22Rv1 (cell line): ENCODE measurements around the gene EHMT2.

ENCODE experiments used
- ZFX ChIP-seq: fragments of 450-650 bp; IDR thresholded peaks from 2 replicates; pipeline ENCODE4 v1.6.1; 2017; ENCODE audit warnings: antibody characterized with exemption, borderline replicate concordance
- TF ChIP-seq, protein P1 (sequence below): fragments of 450-650 bp; IDR thresholded peaks from 2 replicates; pipeline ENCODE4 v1.5.1; 2017; ENCODE audit warnings: mild to moderate bottlenecking

- TF ChIP-seq, protein P1, sequence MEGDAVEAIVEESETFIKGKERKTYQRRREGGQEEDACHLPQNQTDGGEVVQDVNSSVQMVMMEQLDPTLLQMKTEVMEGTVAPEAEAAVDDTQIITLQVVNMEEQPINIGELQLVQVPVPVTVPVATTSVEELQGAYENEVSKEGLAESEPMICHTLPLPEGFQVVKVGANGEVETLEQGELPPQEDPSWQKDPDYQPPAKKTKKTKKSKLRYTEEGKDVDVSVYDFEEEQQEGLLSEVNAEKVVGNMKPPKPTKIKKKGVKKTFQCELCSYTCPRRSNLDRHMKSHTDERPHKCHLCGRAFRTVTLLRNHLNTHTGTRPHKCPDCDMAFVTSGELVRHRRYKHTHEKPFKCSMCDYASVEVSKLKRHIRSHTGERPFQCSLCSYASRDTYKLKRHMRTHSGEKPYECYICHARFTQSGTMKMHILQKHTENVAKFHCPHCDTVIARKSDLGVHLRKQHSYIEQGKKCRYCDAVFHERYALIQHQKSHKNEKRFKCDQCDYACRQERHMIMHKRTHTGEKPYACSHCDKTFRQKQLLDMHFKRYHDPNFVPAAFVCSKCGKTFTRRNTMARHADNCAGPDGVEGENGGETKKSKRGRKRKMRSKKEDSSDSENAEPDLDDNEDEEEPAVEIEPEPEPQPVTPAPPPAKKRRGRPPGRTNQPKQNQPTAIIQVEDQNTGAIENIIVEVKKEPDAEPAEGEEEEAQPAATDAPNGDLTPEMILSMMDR, result no peak
- no peak for TF ChIP-seq ZFX
Measured at GRCh38 chr6:31927863-31928671, 30.6 kb upstream of the EHMT2 start.
